IMR-90 (cell line): ENCODE results near the gene OR8B3. TPM values are rescaled to one million over a fixed set of nuclear protein-coding genes. Genes with fewer than 3 reads are reported as not detected.

Experiments used
- ATAC-seq: fragments of 200-7000 bp; cut with Tn5 transposase; 2 replicates; pipeline ENCODE4 v1.9.1; 2020; ENCODE audit warnings: low read depth, mild to moderate bottlenecking, moderate library complexity
- BruUV-seq: library from RNA; stranded (reverse); fragments of 400-500 nt; replicated peaks from 2 replicates; lab custom pipeline; 2021; lab: Mats Ljungman, UMichigan
- CTCF ChIA-PET: fragments of 300-600 bp; formaldehyde crosslinking; extraction: SDS; loops from one replicate; lab custom pipeline; 2021; ENCODE audit warnings: antibody characterized with exemption; lab: Yijun Ruan, JAX
- POLR2A ChIA-PET: fragments of 300-600 bp; sonication (Branson Sonifier 250); formaldehyde crosslinking; loops from one replicate; lab custom pipeline; 2022; ENCODE audit warnings: antibody characterized with exemption; ENCODE audit not compliant: unreplicated experiment; lab: Charles Lee
- DNase-seq: peaks from one replicate; pipeline ENCODE4 v3.0.0; 2013
- H2AFZ ChIP-seq: replicated peaks from 2 replicates; pipeline ENCODE3; 2013; ENCODE audit warnings: low read length, mild to moderate bottlenecking; ENCODE audit not compliant: poor library complexity
- H2AK5ac ChIP-seq: 2 replicates; pipeline ENCODE4 v1.6.1; 2013; ENCODE audit warnings: low read depth, low read length, inconsistent platforms
- H2AK9ac ChIP-seq: replicated peaks from 2 replicates; pipeline ENCODE3; 2013; ENCODE audit warnings: mild to moderate bottlenecking, low read depth, low read length, moderate library complexity; ENCODE audit not compliant: poor library complexity
- H2BK120ac ChIP-seq: 2 replicates; pipeline ENCODE4 v1.6.1; 2013; ENCODE audit warnings: low read depth, low read length, inconsistent platforms
- H2BK15ac ChIP-seq: 3 replicates; pipeline ENCODE4 v1.6.1; 2013; ENCODE audit warnings: low read depth, low read length, inconsistent platforms
- H2BK20ac ChIP-seq: 2 replicates; pipeline ENCODE4 v1.6.1; 2013; ENCODE audit warnings: low read depth, mild to moderate bottlenecking, inconsistent platforms, low read length, moderate library complexity
- H2BK5ac ChIP-seq: 2 replicates; pipeline ENCODE4 v1.6.1; 2013; ENCODE audit warnings: mild to moderate bottlenecking, low read depth, low read length, inconsistent platforms; ENCODE audit not compliant: poor library complexity, severe bottlenecking
- H3K14ac ChIP-seq: replicated peaks from 2 replicates; pipeline ENCODE4 v1.6.1; 2013; ENCODE audit warnings: low read depth, low read length, inconsistent platforms
- H3K18ac ChIP-seq: 2 replicates; pipeline ENCODE4 v1.6.1; 2013; ENCODE audit warnings: low read depth, low read length, control low read depth
- H3K23ac ChIP-seq: 2 replicates; pipeline ENCODE4 v1.6.1; 2013; ENCODE audit warnings: low read depth, low read length, inconsistent platforms
- H3K27ac ChIP-seq: 2 replicates; pipeline ENCODE4 v1.5.1; 2013; ENCODE audit warnings: mild to moderate bottlenecking, control low read depth, low read length; ENCODE audit not compliant: insufficient read depth
- H3K27me3 ChIP-seq: 2 replicates; pipeline ENCODE4 v1.6.1; 2013; ENCODE audit warnings: low read length; ENCODE audit not compliant: control insufficient read depth, insufficient read depth
- H3K36me3 ChIP-seq: 2 replicates; pipeline ENCODE4 v1.6.1; 2013; ENCODE audit warnings: low read length, mixed read lengths; ENCODE audit not compliant: control insufficient read depth, insufficient read depth
- H3K4ac ChIP-seq: 2 replicates; pipeline ENCODE4 v1.6.1; 2013; ENCODE audit warnings: low read depth, low read length, inconsistent platforms
- H3K4me1 ChIP-seq: 2 replicates; pipeline ENCODE4 v1.6.1; 2013; ENCODE audit warnings: low read length, mixed read lengths; ENCODE audit not compliant: control insufficient read depth, insufficient read depth
- H3K4me2 ChIP-seq: 2 replicates; pipeline ENCODE4 v1.6.1; 2013; ENCODE audit warnings: low read depth, mild to moderate bottlenecking, control low read depth, low read length, moderate library complexity
- H3K4me3 ChIP-seq: 2 replicates; pipeline ENCODE4 v1.5.1; 2013; ENCODE audit warnings: low read depth, mild to moderate bottlenecking, control low read depth, low read length, moderate library complexity; ENCODE audit not compliant: insufficient read depth
- H3K56ac ChIP-seq: 2 replicates; pipeline ENCODE4 v1.6.1; 2013; ENCODE audit warnings: low read length, inconsistent platforms; ENCODE audit not compliant: insufficient read depth; ENCODE audit errors: extremely low read depth
- H3K79me1 ChIP-seq, 2 experiments: 2 replicates each; pipeline ENCODE4 v1.6.1; 2013; ENCODE audit warnings: low read length in 2 of 2, inconsistent platforms in 1 of 2, low read depth in 1 of 2
- H3K9ac ChIP-seq: 2 replicates; pipeline ENCODE4 v1.6.1; 2013; ENCODE audit warnings: low read depth, low read length, control low read depth
- H3K9me1 ChIP-seq: 2 replicates; pipeline ENCODE4 v1.6.1; 2013; ENCODE audit warnings: low read length, inconsistent platforms; ENCODE audit not compliant: insufficient read depth
- H3K9me3 ChIP-seq: 2 replicates; pipeline ENCODE4 v1.6.1; 2013; ENCODE audit warnings: low read length; ENCODE audit not compliant: control insufficient read depth, insufficient read depth
- H4K20me1 ChIP-seq: 2 replicates; pipeline ENCODE4 v1.6.1; 2013; ENCODE audit warnings: low read length, inconsistent platforms; ENCODE audit not compliant: insufficient read depth
- H4K5ac ChIP-seq: 2 replicates; pipeline ENCODE4 v1.6.1; 2013; ENCODE audit warnings: mild to moderate bottlenecking, low read depth, low read length, control low read depth
- H4K8ac ChIP-seq, 2 experiments: 2 replicates each; pipeline ENCODE4 v1.6.1; 2013; ENCODE audit warnings: low read depth in 2 of 2, low read length in 2 of 2, control low read depth in 1 of 2, inconsistent platforms in 1 of 2
- H4K91ac ChIP-seq: 2 replicates; pipeline ENCODE4 v1.6.1; 2013; ENCODE audit warnings: low read depth, low read length, inconsistent platforms; ENCODE audit not compliant: insufficient read depth
- CEBPB ChIP-seq: IDR thresholded peaks from 2 replicates; pipeline ENCODE4 v1.6.1; 2012; ENCODE audit warnings: low read depth, low read length, improper control_type of control experiment
- NFE2L2 ChIP-seq: fragments of 150-350 bp; IDR thresholded peaks from 2 replicates; pipeline ENCODE4 v1.6.1; 2016; ENCODE audit warnings: low read depth, mild to moderate bottlenecking, low read length
- USF2 ChIP-seq: fragments of 150-350 bp; IDR thresholded peaks from 2 replicates; pipeline ENCODE4 v1.6.1; 2017; ENCODE audit warnings: mild to moderate bottlenecking, antibody characterized with exemption, low read length, low read depth
- WGBS, 2 experiments: methylation state at CpG; one replicate each; pipeline versions ENCODE4 v1.1.5 to v1.1.7; 2013; ENCODE audit warnings: missing lambda C conversion rate in 2 of 2; ENCODE audit not compliant: insufficient read length in 1 of 2; ENCODE audit errors: extremely low coverage in 2 of 2; 5-methylcytosine and 5-hydroxymethylcytosine counted together
- dilution Hi-C: fragments of 300-500 bp; cut with HindIII; formaldehyde crosslinking; loops from one replicate; pipeline ENCODE4 v1.14.3; 2018; ENCODE audit warnings: low sequenced_read_pairs; ENCODE audit not compliant: unreplicated experiment
- in situ Hi-C: fragments of 300-500 bp; cut with MboI; formaldehyde crosslinking; loops from 3 replicates; pipeline ENCODE4 v1.14.3; 2019; ENCODE audit warnings: low sequenced_read_pairs, inconsistent platforms, mixed read lengths
- intact Hi-C: fragments of 100-400 bp; cut with micrococcal nuclease; formaldehyde crosslinking; loops from 2 replicates; pipeline ENCODE4 v1.10.0; 2022
- polyA plus RNA-seq, 3 experiments: library from polyadenylated mRNA; depleted of rRNA; stranded (reverse); fragments of >200 nt; gene quantifications; 2 replicates each; pipeline ENCODE4 v1.2.3, GENCODE V29; 2012; ENCODE audit warnings: low replicate concordance in 1 of 3
- total RNA-seq: library from RNA; depleted of rRNA; stranded (reverse); fragments of >200 nt; gene quantifications from 2 replicates; pipeline ENCODE4 v1.2.3, GENCODE V29; 2012

OR8B3 gene
- total and polyA plus RNA-seq, 2 of the 4 experiments (the other 2 are of a cell fraction) = not detected

- POLR2A ChIA-PET = no interaction called here
- Histone ChIP-seq H2AFZ (no peak overlapping the region), H3K4ac (no peak overlapping the region), H2AK9ac (no peak overlapping the region), H4K8ac (no peak overlapping the region), H2BK15ac (no peak overlapping the region), H3K23ac (no peak overlapping the region), H3K4me2 (no peak overlapping the region), H3K36me3 (no peaks in the 10 kb centered on the region), H3K79me1 (no peaks in the 10 kb centered on the region), H2BK120ac (no peak overlapping the region), H3K18ac (no peak overlapping the region), H2BK20ac (no peak overlapping the region), H3K9ac (no peak overlapping the region), H3K27ac (no peak overlapping the region), H2BK5ac (no peak overlapping the region), H3K27me3 (no peaks in the 10 kb centered on the region; the same call in 1 of the 2 replicates), H3K9me3 (no peaks in the 10 kb centered on the region), H3K4me1 (no peaks in the 10 kb centered on the region), H4K91ac (no peak overlapping the region), H3K4me3 (no peak overlapping the region), H3K56ac (no peak overlapping the region), H3K14ac (no peak overlapping the region), H3K9me1 (no peaks in the 10 kb centered on the region), H4K20me1 (no peaks in the 10 kb centered on the region), H4K5ac (no peak overlapping the region), H2AK5ac (no peak overlapping the region)
- in situ Hi-C loops = no loop called here
- CTCF ChIA-PET = interaction anchor here (0.5 to 0.7 kb wide), 2 partner anchors 22 to 153 kb away, joined by 3 read pairs; no protein-coding TSS in a partner anchor
- dilution Hi-C loops = no loop called here
- WGBS, 2 experiments = no CpG with 5 or more reads among the region's 3 CpGs
- DNase-seq (peak; percentile 47), ATAC-seq (no peak)
- TF ChIP-seq NFE2L2 = 0 out of 2 replicates have a peak, but pooled peaks have one; percentile 6
- no peak for TF ChIP-seq USF2
- no peak for TF ChIP-seq CEBPB
- no TSS peak for BruUV-seq
- intact Hi-C loops = no loop called here
Observed at GRCh38 chr11:124394408-124394807, 4.4 kb downstream of the OR8B3 start.
